ENCODE measurements around the gene YIPF2. TPM values are rescaled to one million over a fixed set of nuclear protein-coding genes. Genes with fewer than 3 reads are reported as not detected.

The YIPF2 gene
- total and polyA plus RNA-seq, 4 donors, result 31.5 to 54.2 (median 38.2) TPM

DNA sequence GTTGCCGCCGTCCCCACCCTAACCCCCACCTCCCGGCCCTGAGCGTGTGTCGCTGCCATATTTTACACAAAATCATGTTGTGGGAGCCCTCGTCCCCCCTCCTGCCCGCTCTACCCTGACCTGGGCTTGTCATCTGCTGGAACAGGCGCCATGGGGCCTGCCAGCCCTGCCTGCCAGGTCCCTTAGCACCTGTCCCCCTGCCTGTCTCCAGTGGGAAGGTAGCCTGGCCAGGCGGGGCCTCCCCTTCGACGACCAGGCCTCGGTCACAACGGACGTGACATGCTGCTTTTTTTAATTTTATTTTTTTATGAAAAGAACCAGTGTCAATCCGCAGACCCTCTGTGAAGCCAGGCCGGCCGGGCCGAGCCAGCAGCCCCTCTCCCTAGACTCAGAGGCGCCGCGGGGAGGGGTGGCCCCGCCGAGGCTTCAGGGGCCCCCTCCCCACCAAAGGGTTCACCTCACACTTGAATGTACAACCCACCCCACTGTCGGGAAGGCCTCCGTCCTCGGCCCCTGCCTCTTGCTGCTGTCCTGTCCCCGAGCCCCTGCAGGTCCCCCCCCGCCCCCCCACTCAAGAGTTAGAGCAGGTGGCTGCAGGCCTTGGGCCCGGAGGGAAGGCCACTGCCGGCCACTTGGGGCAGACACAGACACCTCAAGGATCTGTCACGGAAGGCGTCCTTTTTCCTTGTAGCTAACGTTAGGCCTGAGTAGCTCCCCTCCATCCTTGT is 6.4 kb downstream of the YIPF2 start:
- H3K27ac ChIP-seq (ENCODE audit: low read depth, low read length), result no peak overlapping the region
- no peaks in the 10 kb centered on the region for H3K9me3 ChIP-seq (ENCODE audit: control insufficient read depth, insufficient read depth, low read length)
- no peak for DNase-seq (ENCODE audit: low read depth in 4 of 6, low spot score in 6 of 6)
- no peaks in the 10 kb centered on the region for H3K27me3 ChIP-seq (ENCODE audit: control insufficient read depth, insufficient read depth, low read length)
- WGBS (ENCODE audit: insufficient coverage), result 77% methylated on average over 21 of the region's 33 CpGs
- no peak overlapping the region for H3K4me3 ChIP-seq (ENCODE audit: low read depth, low read length)
- H3K36me3 ChIP-seq (ENCODE audit: control insufficient read depth, insufficient read depth, low read length), result peaks cover 88% of the 10 kb centered on the region
- H3K4me1 ChIP-seq (ENCODE audit: control insufficient read depth, insufficient read depth, low read length), result no peaks in the 10 kb centered on the region

DNA sequence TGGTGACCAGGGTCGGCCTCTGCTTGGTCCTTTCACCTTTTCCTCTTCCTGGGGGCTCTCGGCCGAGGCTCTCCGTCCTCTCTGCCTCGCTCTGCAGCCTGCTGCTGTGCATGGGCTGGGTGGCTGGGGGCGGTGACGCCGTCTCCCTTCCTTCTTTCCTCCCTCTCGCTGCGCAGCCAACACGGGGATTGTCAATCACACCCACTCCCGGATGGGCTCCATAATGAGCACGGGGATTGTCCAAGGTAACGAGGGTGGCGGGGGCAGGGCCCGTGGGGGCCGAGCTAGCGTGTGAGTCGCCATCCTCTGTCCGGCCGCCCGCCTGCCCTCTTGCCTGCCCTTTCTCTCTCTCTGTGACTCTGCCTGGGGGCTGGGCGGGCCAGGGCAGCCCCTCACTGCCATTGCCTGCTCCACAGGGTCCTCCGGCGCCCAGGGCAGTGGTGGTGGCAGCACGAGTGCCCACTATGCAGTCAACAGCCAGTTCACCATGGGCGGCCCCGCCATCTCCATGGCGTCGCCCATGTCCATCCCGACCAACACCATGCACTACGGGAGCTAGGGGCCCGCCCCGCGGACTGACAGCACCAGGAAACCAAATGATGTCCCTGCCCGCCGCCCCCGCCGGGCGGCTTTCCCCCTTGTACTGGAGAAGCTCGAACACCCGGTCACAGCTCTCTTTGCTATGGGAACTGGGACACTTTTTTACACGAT is 7.1 kb downstream of the YIPF2 start:
- 86% methylated on average over 43 of the region's 43 CpGs for WGBS (ENCODE audit: insufficient coverage)
- H3K27ac ChIP-seq (ENCODE audit: low read depth, low read length), result no peak overlapping the region
- no peak overlapping the region for H3K4me3 ChIP-seq (ENCODE audit: low read depth, low read length)
- H3K9me3 ChIP-seq (ENCODE audit: control insufficient read depth, insufficient read depth, low read length), result no peaks in the 10 kb centered on the region
- DNase-seq (ENCODE audit: low read depth in 4 of 6, low spot score in 6 of 6), result no peak
- H3K4me1 ChIP-seq (ENCODE audit: control insufficient read depth, insufficient read depth, low read length), result no peaks in the 10 kb centered on the region
- H3K27me3 ChIP-seq (ENCODE audit: control insufficient read depth, insufficient read depth, low read length), result no peaks in the 10 kb centered on the region
- H3K36me3 ChIP-seq (ENCODE audit: control insufficient read depth, insufficient read depth, low read length), result peaks cover 90% of the 10 kb centered on the region

DNA sequence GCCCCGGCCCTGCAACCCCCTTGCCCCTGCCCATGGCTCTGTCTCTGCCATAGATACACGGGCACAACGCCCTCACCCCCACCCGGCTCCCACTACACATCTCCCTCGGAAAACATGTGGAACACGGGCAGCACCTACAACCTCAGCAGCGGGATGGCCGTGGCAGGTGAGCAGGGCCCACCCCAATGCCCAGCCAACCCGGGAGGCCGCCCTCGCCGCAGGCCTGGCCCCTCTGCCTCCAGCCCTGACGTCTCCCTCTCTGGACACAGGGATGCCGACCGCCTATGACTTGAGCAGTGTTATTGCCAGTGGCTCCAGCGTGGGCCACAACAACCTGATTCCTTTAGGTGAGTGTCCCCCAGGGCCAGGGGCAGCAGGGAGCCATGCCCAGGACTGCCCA is 7.7 kb downstream of the YIPF2 start:
- Histone ChIP-seq H3K9me3 (ENCODE audit: control insufficient read depth, insufficient read depth, low read length) (no peaks in the 10 kb centered on the region), H3K36me3 (ENCODE audit: control insufficient read depth, insufficient read depth, low read length) (peaks cover 93% of the 10 kb centered on the region), H3K4me1 (ENCODE audit: control insufficient read depth, insufficient read depth, low read length) (no peaks in the 10 kb centered on the region), H3K27ac (ENCODE audit: low read depth, low read length) (no peak overlapping the region), H3K27me3 (ENCODE audit: control insufficient read depth, insufficient read depth, low read length) (no peaks in the 10 kb centered on the region), H3K4me3 (ENCODE audit: low read depth, low read length) (no peak overlapping the region)
- WGBS (ENCODE audit: insufficient coverage), result 84% methylated on average over 12 of the region's 16 CpGs
- DNase-seq (ENCODE audit: low read depth in 4 of 6, low spot score in 6 of 6), result no peak

DNA sequence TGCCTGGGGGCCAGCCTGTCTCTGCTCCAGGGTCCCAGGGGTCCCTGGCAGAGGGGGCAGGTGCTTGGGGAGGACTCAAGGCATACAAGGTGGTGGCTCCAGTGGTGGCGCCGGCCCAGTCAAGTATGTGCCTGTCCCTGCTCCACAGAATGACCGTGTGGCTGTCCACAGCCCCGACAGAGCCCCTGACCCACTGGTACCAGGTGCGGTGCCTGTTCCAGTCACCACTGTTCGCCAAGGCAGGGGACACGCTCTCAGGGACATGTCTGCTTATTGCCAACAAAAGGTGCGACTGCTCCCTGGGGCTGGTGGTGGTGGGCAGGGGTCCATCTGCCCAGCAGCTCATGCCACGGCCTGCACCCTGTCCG is 8.2 kb downstream of the YIPF2 start:
- no peak for DNase-seq (ENCODE audit: low read depth in 4 of 6, low spot score in 6 of 6)
- 96% methylated on average over 10 of the region's 10 CpGs for WGBS (ENCODE audit: insufficient coverage)
- Histone ChIP-seq H3K9me3 (ENCODE audit: control insufficient read depth, insufficient read depth, low read length) (no peaks in the 10 kb centered on the region), H3K27ac (ENCODE audit: low read depth, low read length) (no peak overlapping the region), H3K4me3 (ENCODE audit: low read depth, low read length) (no peak overlapping the region), H3K27me3 (ENCODE audit: control insufficient read depth, insufficient read depth, low read length) (no peaks in the 10 kb centered on the region), H3K4me1 (ENCODE audit: control insufficient read depth, insufficient read depth, low read length) (no peaks in the 10 kb centered on the region), H3K36me3 (ENCODE audit: control insufficient read depth, insufficient read depth, low read length) (peaks cover 93% of the 10 kb centered on the region)

DNA sequence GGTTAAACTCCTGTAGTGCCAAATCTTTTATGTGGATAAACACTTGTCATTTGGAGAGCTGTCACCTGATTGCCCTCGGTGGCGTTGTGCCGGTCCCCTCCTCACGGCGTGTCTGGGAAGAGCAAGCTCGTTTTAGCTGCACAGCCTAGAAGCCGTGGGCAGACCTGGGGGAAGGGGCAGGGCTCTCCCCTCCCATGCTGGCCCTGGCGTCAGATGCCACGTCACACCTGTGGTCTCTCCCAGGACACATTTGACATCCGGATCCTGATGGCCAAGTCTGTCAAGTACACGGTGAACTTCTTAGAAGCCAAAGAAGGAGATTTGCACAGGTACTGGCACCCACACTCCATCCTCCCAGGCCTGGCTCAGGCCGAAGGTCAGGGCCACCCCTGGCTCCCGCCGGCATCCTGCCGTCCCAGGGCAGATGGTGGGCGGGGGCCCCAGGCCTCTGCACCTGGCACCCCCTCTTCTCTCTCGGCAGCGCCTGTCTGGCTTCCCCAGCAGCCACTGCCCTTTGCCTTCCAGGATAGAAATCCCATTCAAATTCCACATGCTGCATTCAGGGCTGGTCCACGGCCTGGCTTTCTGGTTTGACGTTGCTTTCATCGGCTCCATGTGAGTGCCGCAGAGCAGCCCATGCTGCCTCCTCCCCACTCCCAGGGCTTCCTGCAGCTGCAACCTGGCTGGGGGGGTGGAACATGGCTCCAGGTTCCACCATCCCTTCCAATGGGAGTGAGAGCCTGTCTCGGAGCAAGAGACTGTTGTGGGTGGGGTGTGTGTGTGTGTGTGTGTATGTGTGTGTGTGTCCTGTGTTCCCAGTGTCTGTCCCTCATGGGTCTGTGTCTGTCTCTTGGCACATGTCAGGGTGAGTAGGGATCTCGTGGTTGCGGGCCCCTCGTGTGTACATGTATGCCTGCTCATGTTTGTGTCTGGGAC is 8.8 kb downstream of the YIPF2 start:
- Histone ChIP-seq H3K4me1 (ENCODE audit: control insufficient read depth, insufficient read depth, low read length) (no peaks in the 10 kb centered on the region), H3K9me3 (ENCODE audit: control insufficient read depth, insufficient read depth, low read length) (no peaks in the 10 kb centered on the region), H3K36me3 (ENCODE audit: control insufficient read depth, insufficient read depth, low read length) (peaks cover 94% of the 10 kb centered on the region), H3K27ac (ENCODE audit: low read depth, low read length) (no peak overlapping the region), H3K4me3 (ENCODE audit: low read depth, low read length) (no peak overlapping the region), H3K27me3 (ENCODE audit: control insufficient read depth, insufficient read depth, low read length) (no peaks in the 10 kb centered on the region)
- DNase-seq (ENCODE audit: low read depth in 4 of 6, low spot score in 6 of 6), result no peak
- WGBS (ENCODE audit: insufficient coverage), result 88% methylated on average over 21 of the region's 26 CpGs

DNA sequence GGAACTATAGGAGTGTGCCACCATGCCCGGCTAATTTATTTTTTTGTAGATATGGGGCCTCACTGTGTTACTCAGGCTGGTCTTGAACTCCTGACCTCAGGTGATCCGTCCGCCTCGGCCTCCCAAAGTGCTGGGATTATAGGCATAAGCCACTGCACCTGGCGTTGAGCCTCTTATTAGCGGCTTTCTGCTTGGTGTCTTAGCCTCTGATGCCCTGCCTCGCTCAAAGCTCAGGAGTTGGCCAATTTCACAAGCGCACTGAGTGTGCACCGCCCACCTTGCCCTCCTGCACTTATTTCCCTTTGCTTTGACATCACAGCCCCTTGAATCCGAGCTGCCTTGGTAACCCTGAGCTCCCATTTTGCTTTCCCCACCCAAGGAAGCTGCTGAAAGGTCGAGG is 10.1 kb downstream of the YIPF2 start:
- H3K27me3 ChIP-seq (ENCODE audit: control insufficient read depth, insufficient read depth, low read length), result no peaks in the 10 kb centered on the region
- peaks cover 94% of the 10 kb centered on the region for H3K36me3 ChIP-seq (ENCODE audit: control insufficient read depth, insufficient read depth, low read length)
- DNase-seq (ENCODE audit: low read depth in 4 of 6, low spot score in 6 of 6), result no peak
- H3K4me3 ChIP-seq (ENCODE audit: low read depth, low read length), result no peak overlapping the region
- no peak overlapping the region for H3K27ac ChIP-seq (ENCODE audit: low read depth, low read length)
- WGBS (ENCODE audit: insufficient coverage), result 97% methylated on average over 11 of the region's 11 CpGs
- H3K9me3 ChIP-seq (ENCODE audit: control insufficient read depth, insufficient read depth, low read length), result no peaks in the 10 kb centered on the region
- H3K4me1 ChIP-seq (ENCODE audit: control insufficient read depth, insufficient read depth, low read length), result no peaks in the 10 kb centered on the region

DNA sequence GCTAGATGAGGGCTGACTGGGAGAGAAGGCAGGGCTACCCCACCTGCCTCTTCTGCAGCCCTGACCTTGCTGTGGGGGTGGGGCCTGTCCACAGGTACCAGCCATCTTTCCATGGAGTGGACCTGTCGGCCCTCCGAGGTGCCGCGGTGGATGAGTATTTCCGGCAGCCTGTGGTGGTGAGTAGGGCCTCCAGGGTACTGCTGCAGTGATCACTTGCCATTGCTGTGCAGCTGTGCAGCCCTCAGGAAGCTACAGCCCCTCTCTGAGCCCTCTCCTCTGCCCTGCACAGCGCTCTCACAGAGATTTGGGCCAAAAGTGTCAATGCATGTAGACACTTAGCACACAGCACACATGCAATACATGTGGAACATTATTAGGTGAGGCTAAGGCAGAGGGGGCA is 11.8 kb downstream of the YIPF2 start:
- peaks cover 94% of the 10 kb centered on the region for H3K36me3 ChIP-seq (ENCODE audit: control insufficient read depth, insufficient read depth, low read length)

DNA sequence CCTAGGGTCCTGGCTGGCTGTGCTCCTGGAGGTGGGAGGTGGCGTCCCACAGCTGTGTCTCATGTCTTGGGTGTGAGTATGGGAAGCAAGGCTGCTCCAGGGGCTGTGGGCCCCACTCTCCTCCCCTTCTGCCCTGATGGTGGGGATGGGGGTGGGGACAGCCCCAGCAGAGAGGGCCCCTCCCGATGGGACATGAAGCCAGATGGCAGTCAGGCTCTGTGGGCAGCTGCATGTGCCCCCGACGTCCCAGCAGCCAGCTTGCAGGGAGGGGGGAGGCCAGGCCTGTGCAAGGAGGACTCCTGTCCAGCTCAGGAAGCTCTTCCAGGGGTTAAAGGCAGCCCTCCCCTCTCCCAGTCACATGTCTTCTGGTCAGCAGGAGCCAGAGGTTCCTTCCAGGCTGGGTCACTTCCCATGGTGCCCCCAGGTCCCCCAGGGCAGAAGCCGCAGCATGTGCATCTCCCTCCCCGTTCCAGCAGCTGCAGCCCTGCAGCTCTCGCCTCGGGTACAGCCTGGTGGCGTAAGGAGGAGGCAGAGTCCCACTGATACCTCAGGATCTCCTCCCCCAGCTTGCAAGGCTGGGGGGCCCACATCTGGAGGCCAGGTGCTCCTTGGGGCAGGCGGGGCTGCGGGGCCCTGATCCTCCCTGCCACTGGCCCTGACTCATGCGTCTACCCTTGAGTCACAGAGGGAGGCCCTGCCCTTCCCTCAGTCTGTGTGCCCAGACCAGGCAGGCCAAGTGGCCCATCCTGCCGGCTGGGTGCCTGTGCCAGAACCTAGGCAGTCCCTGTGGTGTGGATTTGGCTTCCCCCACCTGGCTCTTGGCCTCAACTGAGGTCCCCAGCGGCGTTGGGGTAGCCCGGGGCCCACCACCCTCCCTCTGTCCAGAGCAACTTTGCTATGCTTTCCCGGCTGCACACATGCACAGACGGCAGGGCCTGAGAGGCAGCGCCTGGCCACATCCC is 13.0 kb downstream of the YIPF2 start:
- Histone ChIP-seq H3K4me1 (ENCODE audit: control insufficient read depth, insufficient read depth, low read length) (no peaks in the 10 kb centered on the region), H3K4me3 (ENCODE audit: low read depth, low read length) (no peak overlapping the region), H3K27ac (ENCODE audit: low read depth, low read length) (no peak overlapping the region), H3K27me3 (ENCODE audit: control insufficient read depth, insufficient read depth, low read length) (no peaks in the 10 kb centered on the region), H3K36me3 (ENCODE audit: control insufficient read depth, insufficient read depth, low read length) (peaks cover 94% of the 10 kb centered on the region), H3K9me3 (ENCODE audit: control insufficient read depth, insufficient read depth, low read length) (no peaks in the 10 kb centered on the region)
- 82% methylated on average over 18 of the region's 19 CpGs for WGBS (ENCODE audit: insufficient coverage)
- no peak for DNase-seq (ENCODE audit: low read depth in 4 of 6, low spot score in 6 of 6)

More for the DNA sequence above, 11.8 kb downstream of the YIPF2 start:
- no peaks in the 10 kb centered on the region for H3K9me3 ChIP-seq (ENCODE audit: control insufficient read depth, insufficient read depth, low read length)
- no peaks in the 10 kb centered on the region for H3K27me3 ChIP-seq (ENCODE audit: control insufficient read depth, insufficient read depth, low read length)
- H3K4me3 ChIP-seq (ENCODE audit: low read depth, low read length), result no peak overlapping the region
- no peak overlapping the region for H3K27ac ChIP-seq (ENCODE audit: low read depth, low read length)
- 100% methylated on average over 5 of the region's 6 CpGs for WGBS (ENCODE audit: insufficient coverage)
- DNase-seq (ENCODE audit: low read depth in 4 of 6, low spot score in 6 of 6), result no peak
- no peaks in the 10 kb centered on the region for H3K4me1 ChIP-seq (ENCODE audit: control insufficient read depth, insufficient read depth, low read length)

All from spinal cord (tissue), 10 donors.